GM19025 (cell line): Measurements from ENCODE around the gene SEC14L1.

Experiments
- ATAC-seq: cut with Tn5 transposase; IDR thresholded peaks from one replicate; pipeline ENCODE4 v1.9.1; 2021; ENCODE audit warnings: mild to moderate bottlenecking, low read depth, moderate library complexity; ENCODE audit not compliant: unreplicated experiment

The SEC14L1 gene

DNA sequence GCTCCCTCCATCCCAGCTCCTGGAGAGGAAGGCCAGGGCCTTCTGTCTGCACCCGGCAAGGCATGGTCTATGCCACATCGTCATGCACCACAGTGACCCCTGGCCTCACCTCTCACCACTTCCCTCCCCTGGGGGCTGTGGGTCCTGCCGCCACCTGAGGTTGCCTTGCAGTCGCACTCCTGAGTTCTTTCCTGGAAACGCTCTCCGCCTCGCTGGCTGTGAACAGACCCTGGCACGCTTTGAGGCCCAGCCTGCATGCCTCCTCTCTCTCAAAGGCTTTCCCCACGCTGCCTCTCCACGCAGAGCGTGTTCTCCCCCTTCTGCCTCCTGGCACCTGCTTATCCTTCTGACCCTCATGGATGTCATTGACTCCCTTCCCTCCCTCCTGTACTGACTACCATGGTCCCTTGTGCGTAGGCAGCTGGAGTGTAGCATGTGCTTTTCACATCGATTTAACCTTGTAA is 45.4 kb downstream of the SEC14L1 start:
- ATAC-seq = no peak

DNA sequence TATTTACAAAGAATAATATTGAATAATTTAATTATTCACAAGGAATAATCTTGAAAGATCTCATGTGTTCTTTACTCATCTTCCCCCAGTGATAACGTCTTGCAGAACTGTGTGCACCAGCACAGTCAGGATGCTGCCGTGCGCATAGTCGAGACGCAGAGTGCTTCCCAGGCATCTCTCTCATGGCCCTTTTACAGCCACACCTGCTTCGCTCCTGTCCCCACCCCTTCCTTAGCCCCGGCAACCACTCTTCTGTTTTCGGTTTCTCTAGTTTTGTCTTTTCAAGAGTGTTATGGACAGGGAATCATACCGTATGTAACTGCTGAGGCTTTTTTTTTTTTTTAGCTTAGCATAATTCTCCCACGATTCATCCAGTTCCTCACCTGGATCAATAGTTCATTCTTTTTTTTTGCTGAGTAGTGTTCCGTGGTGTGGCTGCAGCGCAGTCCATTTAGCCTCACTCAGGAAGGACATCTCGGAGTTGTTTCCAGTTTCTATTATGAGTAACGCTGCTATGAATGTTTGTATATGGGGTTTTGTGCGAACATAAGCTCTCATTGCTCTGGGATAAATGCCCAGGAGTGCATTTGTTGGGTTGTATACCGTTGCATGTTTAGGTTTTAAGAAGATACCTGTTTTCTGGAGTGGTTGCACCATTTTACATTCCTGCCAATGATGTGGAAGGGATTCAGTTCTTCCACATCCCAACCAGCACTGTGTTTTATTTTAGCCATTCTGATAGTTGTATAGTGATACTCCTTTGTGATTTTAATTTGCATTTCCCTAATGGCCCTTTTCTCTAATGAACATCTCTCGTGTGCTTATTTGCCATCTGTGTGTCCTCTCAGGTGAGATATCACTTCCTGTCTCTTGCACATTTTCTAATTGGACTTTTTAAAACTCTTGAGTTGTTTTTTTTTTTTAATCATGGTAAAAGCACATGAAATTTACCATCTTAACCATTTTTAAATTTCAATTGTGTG is 47.6 kb downstream of the SEC14L1 start:
- ATAC-seq = no peak

GRCh38 chr17:77189148-77189547 is 48.4 kb downstream of the SEC14L1 start:
- peak; percentile 60 for ATAC-seq

DNA sequence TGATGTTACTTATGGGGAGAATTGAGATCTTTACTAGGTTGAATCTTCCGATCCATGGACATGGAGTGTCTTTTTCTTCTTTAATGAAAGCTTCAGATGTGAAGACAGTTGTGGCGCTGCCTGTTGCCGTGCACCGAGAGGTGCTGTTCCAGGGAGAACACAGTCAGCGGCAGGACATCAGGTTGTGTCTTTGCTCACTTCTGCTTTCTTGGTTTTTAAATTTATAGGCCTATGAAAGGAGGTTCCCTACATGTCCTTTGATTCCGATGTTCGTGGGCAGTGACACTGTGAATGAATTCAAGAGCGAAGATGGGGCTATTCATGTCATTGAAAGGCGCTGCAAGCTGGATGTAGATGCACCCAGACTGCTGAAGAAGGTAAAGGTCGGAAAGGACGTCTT is 49.8 kb downstream of the SEC14L1 start:
- ATAC-seq = no peak

- ATAC-seq = no peak
These were observed 50.5 kb downstream of the SEC14L1 start for GRCh38 chr17:77191244-77191643.

DNA sequence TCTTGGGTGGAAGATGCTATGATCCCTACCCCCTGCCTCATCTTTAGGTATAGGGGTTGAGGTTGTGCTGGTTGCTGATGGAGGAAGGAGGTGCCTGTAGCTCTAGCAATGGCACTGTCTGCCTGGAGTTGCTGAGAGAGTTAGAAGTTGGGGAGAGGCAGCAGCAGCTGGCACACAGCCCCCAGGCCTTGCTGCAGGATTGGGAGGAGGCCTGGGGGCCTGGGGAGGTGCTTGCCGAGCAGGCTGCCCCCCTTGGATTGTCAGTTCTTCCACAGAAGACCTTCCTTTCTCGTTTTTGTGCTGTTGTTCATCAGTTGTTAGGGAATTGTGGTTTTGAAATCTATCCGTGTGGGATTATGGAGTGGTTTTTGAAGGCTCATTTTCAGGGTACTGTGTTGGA is 52.9 kb downstream of the SEC14L1 start:
- ATAC-seq = no peak

DNA sequence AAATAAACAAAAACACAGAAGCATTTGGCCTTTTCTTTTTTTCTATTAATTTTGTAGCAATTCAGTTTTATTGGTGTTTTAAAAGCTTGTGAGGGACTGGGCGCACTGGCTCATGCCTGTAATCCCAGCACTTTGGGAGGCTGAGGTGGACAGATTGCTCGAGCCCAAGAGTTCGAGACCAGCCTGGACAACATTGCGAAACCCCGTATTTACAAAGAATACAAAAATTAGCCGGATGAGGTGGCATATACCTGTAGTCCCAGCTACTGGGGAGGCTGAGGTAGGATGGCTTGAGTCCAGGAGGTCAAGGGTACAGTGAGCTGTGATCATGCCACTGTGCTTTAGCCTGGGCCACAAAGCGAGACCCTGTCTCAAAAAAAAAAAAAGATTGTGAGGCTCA is 53.4 kb downstream of the SEC14L1 start:
- no peak for ATAC-seq

DNA sequence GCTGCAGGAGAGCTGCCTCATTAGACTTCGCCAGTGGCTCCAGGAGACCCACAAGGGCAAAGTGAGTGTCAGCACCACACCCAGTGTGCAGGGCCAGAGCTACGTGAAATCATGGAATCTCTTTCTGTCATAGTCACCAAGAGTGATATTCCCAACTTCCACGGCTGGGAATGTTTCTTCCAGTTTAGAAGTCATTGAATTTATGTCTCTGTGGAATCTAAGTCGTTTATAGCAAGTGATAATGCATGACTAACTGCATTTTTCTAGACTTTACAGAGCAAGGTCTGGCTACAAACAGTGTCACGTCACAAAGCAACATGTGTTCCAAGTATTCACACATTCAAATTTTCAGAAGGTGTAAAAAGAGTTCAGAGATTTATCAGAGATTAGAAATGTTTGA is 55.5 kb downstream of the SEC14L1 start:
- ATAC-seq = no peak

GRCh38 chr17:77197115-77197514 is 56.3 kb downstream of the SEC14L1 start:
- ATAC-seq = no peak

GRCh38 chr17:77200711-77201110 is 59.9 kb downstream of the SEC14L1 start:
- no peak for ATAC-seq

- no peak for ATAC-seq
These were observed 62.7 kb downstream of the SEC14L1 start for GRCh38 chr17:77203436-77203835.

DNA sequence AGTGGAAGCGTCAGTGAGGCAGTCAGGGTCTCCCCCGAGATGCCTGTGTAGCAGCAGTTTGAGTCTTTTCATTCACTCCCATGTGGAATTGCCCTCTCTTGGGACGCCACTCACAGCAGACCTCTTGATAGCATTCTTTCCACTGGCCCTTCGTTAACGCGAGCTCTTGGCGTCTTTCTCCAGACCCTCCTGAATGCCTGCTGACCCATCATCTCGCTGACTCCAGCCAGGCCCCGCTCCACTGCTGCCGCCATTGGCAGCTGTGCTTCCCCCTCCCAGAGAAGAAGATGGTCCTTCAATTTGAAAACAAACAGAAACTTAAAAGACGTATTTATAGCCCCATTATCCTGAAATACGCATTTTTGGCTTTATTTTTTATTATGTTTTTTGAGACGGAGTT is 63.1 kb downstream of the SEC14L1 start:
- ATAC-seq = no peak

DNA sequence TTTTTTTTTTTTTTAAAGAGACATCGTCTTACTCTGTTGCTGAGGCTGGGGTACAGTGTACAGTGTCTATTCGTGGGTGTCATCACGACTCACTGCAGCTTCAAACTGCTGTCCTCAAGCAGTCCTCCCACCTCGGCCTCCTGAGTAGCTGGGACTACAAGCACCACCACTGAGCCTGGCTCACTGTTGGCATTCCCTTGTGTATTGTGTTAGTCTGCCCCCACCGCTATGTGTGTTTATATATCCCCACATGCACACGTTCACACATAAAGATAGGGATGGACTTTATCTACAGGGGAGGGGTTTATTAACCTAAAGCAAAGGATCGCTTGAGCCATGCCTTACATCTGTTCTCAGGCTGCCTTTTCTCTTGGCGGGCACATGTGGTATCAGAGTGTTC is 63.8 kb downstream of the SEC14L1 start:
- ATAC-seq = no peak

GRCh38 chr17:77205396-77206125 is 64.8 kb downstream of the SEC14L1 start:
- no peak for ATAC-seq

GRCh38 chr17:77206158-77206956 is 65.6 kb downstream of the SEC14L1 start:
- no peak for ATAC-seq

- ATAC-seq = no peak
These were observed 67.0 kb downstream of the SEC14L1 start for GRCh38 chr17:77207689-77208216.

DNA sequence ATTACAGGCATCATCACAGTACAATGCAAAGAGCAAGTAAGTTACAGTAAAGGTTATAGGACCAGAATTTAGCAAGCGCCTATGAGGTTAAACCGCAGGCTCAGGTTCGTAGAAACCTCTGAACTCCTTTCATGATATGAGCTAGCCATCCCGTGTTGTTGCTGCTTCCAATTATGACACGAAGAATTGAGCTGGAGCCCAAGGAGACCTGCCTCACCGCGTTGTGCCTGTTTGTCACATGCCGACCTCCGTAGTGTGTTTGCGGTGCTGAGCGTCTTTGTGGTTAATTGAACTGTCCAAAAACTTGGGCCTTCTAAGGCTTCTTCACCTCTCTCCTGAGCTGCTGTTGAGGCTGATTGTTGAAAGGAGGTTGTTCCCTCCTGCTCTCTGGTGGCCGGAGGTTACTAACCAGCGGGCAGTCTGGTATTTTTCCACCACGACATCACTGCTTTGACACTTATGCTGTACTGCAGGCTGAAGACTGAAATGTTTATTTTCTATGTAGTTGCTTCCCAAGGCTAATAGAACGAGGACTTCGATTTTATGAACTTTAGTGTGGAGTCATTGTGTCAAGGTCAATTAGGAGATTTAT is 67.5 kb downstream of the SEC14L1 start:
- no peak for ATAC-seq

DNA sequence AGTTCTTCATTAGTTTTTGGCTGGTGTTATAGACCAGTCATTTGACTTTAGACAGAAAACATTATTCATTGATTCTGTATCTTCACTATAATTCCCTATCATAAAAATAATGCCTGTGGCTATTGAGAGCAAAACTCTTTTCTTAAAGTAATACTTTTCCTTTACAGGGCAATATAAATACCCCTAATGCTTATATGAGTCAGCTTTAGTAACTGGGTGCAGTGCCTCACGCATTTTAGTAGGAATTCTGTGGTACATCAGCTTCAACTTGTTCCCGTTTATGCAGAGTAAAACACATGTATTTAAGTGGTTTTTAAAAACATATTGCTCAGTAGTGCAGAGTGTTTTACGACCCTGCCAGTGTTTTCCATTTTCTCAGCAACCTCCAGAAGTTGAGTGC is 68.1 kb downstream of the SEC14L1 start:
- no peak for ATAC-seq

GRCh38 chr17:77209330-77209748 is 68.6 kb downstream of the SEC14L1 start:
- no peak for ATAC-seq

GRCh38 chr17:77210331-77210730 is 69.6 kb downstream of the SEC14L1 start:
- no peak for ATAC-seq
